HCT116 (cell line): ENCODE measurements around the gene ATG10. TPM values are rescaled to one million over a fixed set of nuclear protein-coding genes. Genes with fewer than 3 reads are reported as not detected.
"Not testable (repeated sequence)": the region's sequence is repeated elsewhere in the genome, so short reads cannot be mapped to it uniquely, and the experiment has no call there.

ENCODE experiments used
- ATAC-seq: fragments of 200-7000 bp; cut with Tn5 transposase; 2 replicates; pipeline ENCODE4 v1.9.1; 2020; ENCODE audit warnings: mild to moderate bottlenecking, moderate library complexity
- BruUV-seq: library from RNA; stranded (reverse); fragments of 400-500 nt; replicated peaks from 2 replicates; lab custom pipeline; 2021; lab: Mats Ljungman, UMichigan
- CTCF ChIA-PET: fragments of 300-600 bp; sonication (Branson Sonifier 250); formaldehyde crosslinking; loops from one replicate; lab custom pipeline; 2021; ENCODE audit warnings: antibody characterized with exemption; lab: Charles Lee
- POLR2A ChIA-PET: fragments of 300-600, 350-600 bp; sonication (Branson Sonifier 250); formaldehyde crosslinking; loops from one replicate; lab custom pipeline; 2021; ENCODE audit warnings: antibody characterized with exemption; lab: Charles Lee
- RAD21 ChIA-PET, 2 experiments: fragments of 300-600 bp; sonication (Branson Sonifier 250); formaldehyde crosslinking; loops; one replicate each; lab custom pipeline; 2023; ENCODE audit warnings: low total read pairs in 2 of 2; ENCODE audit not compliant: uncharacterized antibody in 2 of 2, unreplicated experiment in 2 of 2, low non-redundant PET in 1 of 2; lab: Charles Lee
- DNase-seq: peaks from one replicate; pipeline ENCODE4 v3.0.0-alpha.2; 2010; ENCODE audit warnings: low read depth, low spot score
- H2AFZ ChIP-seq: fragments of 200-600 bp; shearing (Covaris generic), sonication (generic); 2 replicates; pipeline ENCODE4 v1.6.1; 2017; ENCODE audit warnings: low read depth, mixed run types, mixed read lengths, antibody characterized with exemption, low read length; ENCODE audit not compliant: poor library complexity, severe bottlenecking
- H3K27ac ChIP-seq: 2 replicates; pipeline ENCODE4 v1.5.1; 2012; ENCODE audit warnings: low read depth, low read length
- H3K27me3 ChIP-seq: fragments of 200-600 bp; sonication (generic); 2 replicates; pipeline ENCODE4 v1.6.1; 2016; ENCODE audit warnings: mixed run types, low read length, mixed read lengths; ENCODE audit not compliant: insufficient read depth
- H3K36me3 ChIP-seq, 2 experiments: fragments of 200-500 bp in 1 of 2; fragments of 200-600 bp in 1 of 2; sonication (Bioruptor generic) in 1 of 2; sonication (generic) in 1 of 2; 2 replicates each; pipeline versions ENCODE4 v1.5.1 to v1.6.1; 2014 to 2016; ENCODE audit warnings: low read length in 2 of 2, inconsistent platforms in 1 of 2, mixed read lengths in 1 of 2, mixed run types in 1 of 2; ENCODE audit not compliant: insufficient read depth in 2 of 2, control insufficient read depth in 1 of 2
- H3K4me1 ChIP-seq, 2 experiments: fragments of 200-600 bp in 1 of 2; sonication (generic) in 1 of 2; 2 replicates each; pipeline versions ENCODE4 v1.5.1 to v1.6.1; 2012 to 2017; ENCODE audit warnings: low read length in 2 of 2, inconsistent platforms in 1 of 2, mild to moderate bottlenecking in 1 of 2, mixed read lengths in 1 of 2, mixed run types in 1 of 2, moderate library complexity in 1 of 2; ENCODE audit not compliant: insufficient read depth in 2 of 2, control insufficient read depth in 1 of 2
- H3K4me2 ChIP-seq: fragments of 200-600 bp; sonication (generic); 2 replicates; pipeline ENCODE4 v1.6.1; 2017; ENCODE audit warnings: mixed run types, low read length, mixed read lengths
- H3K4me3 ChIP-seq, 2 experiments: fragments of 200-600 bp in 1 of 2; sonication (generic) in 1 of 2; replicated peaks in 1 of 2; 2 replicates each; pipeline ENCODE4 v1.5.1; 2011 to 2016; ENCODE audit warnings: low read length in 2 of 2, control low read depth in 1 of 2, low read depth in 1 of 2, mild to moderate bottlenecking in 1 of 2, mixed read lengths in 1 of 2, mixed run types in 1 of 2
- H3K79me2 ChIP-seq: fragments of 200-600 bp; sonication (generic); 2 replicates; pipeline ENCODE4 v1.6.1; 2017; ENCODE audit warnings: mild to moderate bottlenecking, mixed run types, low read length, moderate library complexity, mixed read lengths; ENCODE audit not compliant: insufficient read depth
- H3K9ac ChIP-seq: fragments of 200-600 bp; sonication (generic); 2 replicates; pipeline ENCODE4 v1.6.1; 2016; ENCODE audit warnings: low read length, mixed read lengths
- H3K9me2 ChIP-seq: fragments of 200-600 bp; sonication (generic), shearing (Covaris generic); 2 replicates; pipeline ENCODE4 v1.6.1; 2017; ENCODE audit warnings: mixed run types, mild to moderate bottlenecking, moderate library complexity; ENCODE audit not compliant: insufficient read depth
- H3K9me3 ChIP-seq, 2 experiments: fragments of 200-500 bp in 1 of 2; fragments of 200-600 bp in 1 of 2; sonication (Bioruptor generic) in 1 of 2; sonication (generic) in 1 of 2; 2 replicates each; pipeline ENCODE4 v1.6.1; 2014 to 2017; ENCODE audit warnings: low read length in 2 of 2, mixed read lengths in 2 of 2, inconsistent platforms in 1 of 2, low read depth in 1 of 2, mild to moderate bottlenecking in 1 of 2, mixed run types in 1 of 2, moderate library complexity in 1 of 2; ENCODE audit not compliant: control insufficient read depth in 1 of 2, insufficient read depth in 1 of 2
- H4K20me1 ChIP-seq: fragments of 200-600 bp; sonication (generic), shearing (Covaris generic); 2 replicates; pipeline ENCODE4 v1.6.1; 2017; ENCODE audit warnings: mixed run types, mild to moderate bottlenecking, moderate library complexity; ENCODE audit not compliant: insufficient read depth
- EGR1 ChIP-seq: IDR thresholded peaks from 2 replicates; pipeline ENCODE4 v1.6.1; 2012; ENCODE audit warnings: low read depth
- EZH2 ChIP-seq: fragments of 200-600 bp; sonication (generic); IDR thresholded peaks from 2 replicates; pipeline ENCODE4 v1.6.1; 2017; ENCODE audit warnings: antibody characterized with exemption, mixed run types
- EZH2phosphoT487 ChIP-seq: fragments of 200-600 bp; IDR thresholded peaks from 2 replicates; pipeline ENCODE4 v1.6.1; 2018; ENCODE audit warnings: antibody characterized with exemption, borderline replicate concordance
- FOSL1 ChIP-seq: IDR thresholded peaks from 2 replicates; pipeline ENCODE4 v1.6.1; 2012; ENCODE audit warnings: low read depth
- JUND ChIP-seq: IDR thresholded peaks from 2 replicates; pipeline ENCODE4 v1.6.1; 2012
- MAX ChIP-seq: IDR thresholded peaks from 2 replicates; pipeline ENCODE4 v1.6.1; 2012
- POLR2A ChIP-seq: IDR thresholded peaks from 2 replicates; pipeline ENCODE4 v1.7.0; 2011; ENCODE audit warnings: borderline replicate concordance; ENCODE audit not compliant: insufficient read depth, insufficient read length; ENCODE audit errors: extremely low read depth
- POLR2AphosphoS5 ChIP-seq: IDR thresholded peaks from 2 replicates; pipeline ENCODE4 v1.6.1; 2011; ENCODE audit warnings: mild to moderate bottlenecking, low read depth, low read length, moderate library complexity
- SIN3A ChIP-seq: IDR thresholded peaks from 2 replicates; pipeline ENCODE4 v1.6.1; 2012; ENCODE audit warnings: low read depth
- SP1 ChIP-seq: IDR thresholded peaks from 2 replicates; pipeline ENCODE4 v1.6.1; 2012; ENCODE audit warnings: low read depth
- TCF7L2 ChIP-seq: IDR thresholded peaks from 2 replicates; pipeline ENCODE4 v1.7.0; 2011; ENCODE audit warnings: borderline replicate concordance, inconsistent platforms; ENCODE audit not compliant: insufficient read depth, insufficient read length; ENCODE audit errors: extremely low read depth
- intact Hi-C: fragments of 100-400 bp; cut with micrococcal nuclease; formaldehyde crosslinking; loops from 2 replicates; pipeline ENCODE4 v1.10.0; 2022
- total RNA-seq: library from RNA; stranded (reverse); gene quantifications from one replicate; pipeline ENCODE4 v1.2.1, GENCODE V29; 2021; ENCODE audit not compliant: unreplicated experiment

The ATG10 gene
- total RNA-seq, 1 experiment from 2014 or later = 9.4 TPM

- no peak for TF ChIP-seq SIN3A
- TF ChIP-seq MAX = no peak
- no peak for TF ChIP-seq EZH2
- no peak for TF ChIP-seq POLR2A
- TF ChIP-seq EGR1 = no peak
- TF ChIP-seq FOSL1 = no peak
- no peak for TF ChIP-seq JUND
- no peak for TF ChIP-seq SP1
- no peak for TF ChIP-seq POLR2AphosphoS5
- no peak for TF ChIP-seq EZH2phosphoT487
- no peak for TF ChIP-seq TCF7L2
Measured at GRCh38 chr5:82265047-82265446, 293.2 kb downstream of the ATG10 start (continued).

GRCh38 chr5:82267297-82267933 lies 295.6 kb downstream of the ATG10 start:
- intact Hi-C loops, H3K9me2 ChIP-seq, H3K4me1 ChIP-seq, DNase-seq, H3K9me3 ChIP-seq, H3K4me3 ChIP-seq, H2AFZ ChIP-seq, BruUV-seq, H4K20me1 ChIP-seq, H3K27ac ChIP-seq, H3K9ac ChIP-seq, H3K27me3 ChIP-seq, H3K36me3 ChIP-seq, ATAC-seq, H3K79me2 ChIP-seq, POLR2A ChIA-PET, H3K4me2 ChIP-seq, RAD21 ChIA-PET, CTCF ChIA-PET: not testable (repeated sequence)

- H3K4me3 ChIP-seq, RAD21 ChIA-PET, intact Hi-C loops: not testable (repeated sequence)
Measured at GRCh38 chr5:82269363-82269762, 297.5 kb downstream of the ATG10 start.

GRCh38 chr5:82272571-82273356 lies 300.9 kb downstream of the ATG10 start:
- POLR2A ChIA-PET, intact Hi-C loops: not testable (repeated sequence)

More at GRCh38 chr5:82269363-82269762, 297.5 kb downstream of the ATG10 start:
- BruUV-seq, H3K9me3 ChIP-seq, POLR2A ChIA-PET, H3K27ac ChIP-seq, H3K36me3 ChIP-seq, H3K4me1 ChIP-seq, H3K9ac ChIP-seq, H4K20me1 ChIP-seq, ATAC-seq, DNase-seq, H3K4me2 ChIP-seq, H3K9me2 ChIP-seq, H3K27me3 ChIP-seq, H3K79me2 ChIP-seq, H2AFZ ChIP-seq: not testable (repeated sequence)
- CTCF ChIA-PET = interaction anchor here (1.2 to 1.6 kb wide), 2 partner anchors 10 kb away, joined by 4 to 5 read pairs; no protein-coding TSS in a partner anchor

More at GRCh38 chr5:82272571-82273356, 300.9 kb downstream of the ATG10 start:
- H3K9me3 ChIP-seq, H3K27me3 ChIP-seq, H3K27ac ChIP-seq, RAD21 ChIA-PET, H3K9ac ChIP-seq, H3K4me2 ChIP-seq, H4K20me1 ChIP-seq, H2AFZ ChIP-seq, H3K4me3 ChIP-seq, BruUV-seq, H3K9me2 ChIP-seq, DNase-seq: not testable (repeated sequence)
- peaks cover 27% of the 10 kb centered on the region for H3K79me2 ChIP-seq
- peak; percentile 28; the same call in 1 of the 2 replicates for ATAC-seq
- CTCF ChIA-PET = interaction anchor here (1.3 kb wide), 1 partner anchor 14 kb away, joined by 4 read pairs; no protein-coding TSS in a partner anchor
- peaks cover 22 to 36% of the 10 kb centered on the region in 2 experiments for H3K36me3 ChIP-seq
- peaks cover 0 to 12% of the 10 kb centered on the region in 2 experiments; a peak in 3 of 4 replicates for H3K4me1 ChIP-seq
